ENCODE data around the gene DNAJB8.
A peak's percentile ranks its signal among the peaks of the same experiment; 100 is the strongest.

Gene DNAJB8

GRCh38 chr3:128489927-128490649, 23.4 kb upstream of the DNAJB8 start:
- Histone ChIP-seq H3K9ac (ENCODE audit: low read depth, low read length) (peak overlapping the region; percentile 65; the same call in 1 of the 2 replicates), H3K4me1 (ENCODE audit: insufficient read depth, low read length) (peaks cover 10% of the 10 kb centered on the region), H3K9me3 (ENCODE audit: control insufficient read depth, insufficient read depth, low read length) (no peaks in the 10 kb centered on the region), H3K36me3 (ENCODE audit: insufficient read depth, low read length) (no peaks in the 10 kb centered on the region)

GRCh38 chr3:128489674-128489926, 22.9 kb upstream of the DNAJB8 start:
- Histone ChIP-seq H3K36me3 (ENCODE audit: insufficient read depth, low read length) (no peaks in the 10 kb centered on the region), H3K9ac (ENCODE audit: low read depth, low read length) (peak overlapping the region; percentile 65), H3K9me3 (ENCODE audit: control insufficient read depth, insufficient read depth, low read length) (no peaks in the 10 kb centered on the region), H3K4me1 (ENCODE audit: insufficient read depth, low read length) (peaks cover 15% of the 10 kb centered on the region)

- peak overlapping the region; percentile 65 for H3K9ac ChIP-seq (ENCODE audit: low read depth, low read length)
- H3K36me3 ChIP-seq (ENCODE audit: insufficient read depth, low read length) = no peaks in the 10 kb centered on the region
- no peaks in the 10 kb centered on the region for H3K9me3 ChIP-seq (ENCODE audit: control insufficient read depth, insufficient read depth, low read length)
- peaks cover 19% of the 10 kb centered on the region for H3K4me1 ChIP-seq (ENCODE audit: insufficient read depth, low read length)
Measured at GRCh38 chr3:128488991-128489673, 22.4 kb upstream of the DNAJB8 start.

GRCh38 chr3:128488636-128488990, 21.9 kb upstream of the DNAJB8 start:
- Histone ChIP-seq H3K4me1 (ENCODE audit: insufficient read depth, low read length) (peaks cover 23% of the 10 kb centered on the region), H3K9me3 (ENCODE audit: control insufficient read depth, insufficient read depth, low read length) (no peaks in the 10 kb centered on the region), H3K36me3 (ENCODE audit: insufficient read depth, low read length) (no peaks in the 10 kb centered on the region), H3K9ac (ENCODE audit: low read depth, low read length) (peak overlapping the region; percentile 65; the same call in 1 of the 2 replicates)

- peaks cover 22% of the 10 kb centered on the region for H3K4me1 ChIP-seq (ENCODE audit: insufficient read depth, low read length)
- peak overlapping the region; percentile 65; the same call in 1 of the 2 replicates for H3K9ac ChIP-seq (ENCODE audit: low read depth, low read length)
- no peaks in the 10 kb centered on the region for H3K36me3 ChIP-seq (ENCODE audit: insufficient read depth, low read length)
- no peaks in the 10 kb centered on the region for H3K9me3 ChIP-seq (ENCODE audit: control insufficient read depth, insufficient read depth, low read length)
Measured at GRCh38 chr3:128487813-128488635, 21.3 kb upstream of the DNAJB8 start.

- H3K4me1 ChIP-seq (ENCODE audit: insufficient read depth, low read length) = peaks cover 24% of the 10 kb centered on the region
Measured at GRCh38 chr3:128487538-128487812, 20.8 kb upstream of the DNAJB8 start.

GRCh38 chr3:128486681-128487537, 20.2 kb upstream of the DNAJB8 start:
- Histone ChIP-seq H3K9ac (ENCODE audit: low read depth, low read length) (peak overlapping the region; percentile 65; the same call in 1 of the 2 replicates), H3K36me3 (ENCODE audit: insufficient read depth, low read length) (no peaks in the 10 kb centered on the region), H3K9me3 (ENCODE audit: control insufficient read depth, insufficient read depth, low read length) (no peaks in the 10 kb centered on the region), H3K4me1 (ENCODE audit: insufficient read depth, low read length) (peaks cover 29% of the 10 kb centered on the region)

More at GRCh38 chr3:128487538-128487812, 20.8 kb upstream of the DNAJB8 start:
- no peaks in the 10 kb centered on the region for H3K36me3 ChIP-seq (ENCODE audit: insufficient read depth, low read length)
- H3K9me3 ChIP-seq (ENCODE audit: control insufficient read depth, insufficient read depth, low read length) = no peaks in the 10 kb centered on the region
- peak overlapping the region; percentile 65; the same call in 1 of the 2 replicates for H3K9ac ChIP-seq (ENCODE audit: low read depth, low read length)

GRCh38 chr3:128486205-128486628, 19.5 kb upstream of the DNAJB8 start:
- H3K4me1 ChIP-seq (ENCODE audit: insufficient read depth, low read length) = peaks cover 32% of the 10 kb centered on the region

GRCh38 chr3:128485282-128486204, 18.9 kb upstream of the DNAJB8 start:
- Histone ChIP-seq H3K9ac (ENCODE audit: low read depth, low read length) (no peak overlapping the region; the same call in 1 of the 2 replicates), H3K36me3 (ENCODE audit: insufficient read depth, low read length) (no peaks in the 10 kb centered on the region), H3K4me1 (ENCODE audit: insufficient read depth, low read length) (peaks cover 32% of the 10 kb centered on the region)

More at GRCh38 chr3:128486205-128486628, 19.5 kb upstream of the DNAJB8 start:
- Histone ChIP-seq H3K36me3 (ENCODE audit: insufficient read depth, low read length) (no peaks in the 10 kb centered on the region), H3K9ac (ENCODE audit: low read depth, low read length) (peak overlapping the region; percentile 65; the same call in 1 of the 2 replicates), H3K9me3 (ENCODE audit: control insufficient read depth, insufficient read depth, low read length) (no peaks in the 10 kb centered on the region)

GRCh38 chr3:128484404-128485281, 18.0 kb upstream of the DNAJB8 start:
- Histone ChIP-seq H3K9me3 (ENCODE audit: control insufficient read depth, insufficient read depth, low read length) (no peaks in the 10 kb centered on the region), H3K36me3 (ENCODE audit: insufficient read depth, low read length) (no peaks in the 10 kb centered on the region), H3K4me1 (ENCODE audit: insufficient read depth, low read length) (peaks cover 32% of the 10 kb centered on the region), H3K9ac (ENCODE audit: low read depth, low read length) (peak overlapping the region; percentile 19; the same call in 1 of the 2 replicates)

More at GRCh38 chr3:128485282-128486204, 18.9 kb upstream of the DNAJB8 start:
- H3K9me3 ChIP-seq (ENCODE audit: control insufficient read depth, insufficient read depth, low read length) = no peaks in the 10 kb centered on the region

- Histone ChIP-seq H3K9ac (ENCODE audit: low read depth, low read length) (peak overlapping the region; percentile 19; the same call in 1 of the 2 replicates), H3K36me3 (ENCODE audit: insufficient read depth, low read length) (no peaks in the 10 kb centered on the region), H3K9me3 (ENCODE audit: control insufficient read depth, insufficient read depth, low read length) (no peaks in the 10 kb centered on the region), H3K4me1 (ENCODE audit: insufficient read depth, low read length) (peaks cover 32% of the 10 kb centered on the region)
Measured at GRCh38 chr3:128483657-128484403, 17.1 kb upstream of the DNAJB8 start.

All from ES-I3 (cell line).